Measurements from ENCODE around the gene TBX4.

- TF ChIP-seq CTCF (IDR thresholded peaks at IDR 0.05; ENCODE audit: insufficient read depth, low read length, poor library complexity, severe bottlenecking), result no peak
- TF ChIP-seq EZH2phosphoT487 (conservative IDR thresholded peaks at IDR 0.05; ENCODE audit: low read length), result no peak
Measured at GRCh38 chr17:61487161-61487988, 35.2 kb downstream of the TBX4 start.
